CD1c-positive myeloid dendritic cell (primary cell): ENCODE measurements around the gene PSTPIP2.
"Not testable (repeated sequence)": the region's sequence is repeated elsewhere in the genome, so short reads cannot be mapped to it uniquely, and the experiment has no call there.

Source experiments
- DNase-seq: peaks from one replicate; pipeline ENCODE4 v3.0.0-alpha.2; 2016; ENCODE audit errors: extremely low spot score

PSTPIP2 gene

DNA sequence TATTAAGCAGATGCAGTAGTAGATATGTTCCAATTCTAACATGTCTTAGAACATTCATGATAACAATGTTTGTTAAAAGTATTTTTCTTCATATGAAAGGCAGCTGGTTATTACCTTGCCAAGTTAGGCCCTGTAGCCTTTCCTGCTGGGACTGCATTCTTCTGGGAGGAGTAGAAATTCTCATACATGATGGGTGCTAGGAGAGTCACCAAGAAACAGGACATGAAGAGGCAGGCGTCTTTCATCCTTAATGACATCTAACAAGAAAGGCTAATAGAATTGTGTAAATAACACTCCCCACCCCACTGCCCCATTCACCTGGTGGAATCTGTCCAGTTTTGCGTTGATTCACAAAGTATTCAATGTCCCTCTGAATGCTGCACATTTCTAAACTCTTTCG is 80.3 kb downstream of the PSTPIP2 start:
- no peak for DNase-seq

DNA sequence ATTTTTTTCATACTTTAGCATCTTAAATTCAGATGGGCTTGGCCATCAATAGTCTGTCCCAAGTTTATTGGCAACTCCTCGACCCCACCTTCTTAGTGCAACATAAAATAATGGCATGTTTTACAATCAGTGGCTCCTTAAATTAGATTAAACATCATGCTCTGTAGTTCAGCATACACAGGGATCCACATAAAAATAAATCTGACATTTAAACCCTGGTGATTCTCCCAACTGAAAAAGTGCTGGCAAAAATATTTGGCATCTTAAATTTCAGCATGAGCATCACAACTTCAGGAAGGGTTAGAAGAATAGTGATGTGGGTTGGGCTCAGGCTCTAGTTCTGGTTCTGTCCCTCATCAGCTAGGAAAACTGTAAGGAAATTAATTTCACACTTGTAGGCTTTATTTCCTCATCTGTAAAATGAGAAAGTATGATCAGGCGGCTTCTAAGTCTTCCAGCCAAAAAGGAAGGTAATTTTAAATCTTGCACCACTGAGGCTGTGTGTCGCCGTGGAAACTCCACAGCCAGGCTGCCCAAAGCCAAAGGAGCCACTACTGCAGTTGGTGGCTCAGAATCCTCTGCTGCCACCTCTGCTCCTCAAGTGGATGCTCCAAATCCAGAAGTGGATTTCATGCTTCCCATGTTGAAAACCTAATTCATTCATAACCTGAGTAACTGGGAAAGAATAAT is 87.4 kb downstream of the PSTPIP2 start:
- no peak for DNase-seq

- DNase-seq, result no peak
Observed at GRCh38 chr18:45981821-45982220, 90.2 kb downstream of the PSTPIP2 start.

DNA sequence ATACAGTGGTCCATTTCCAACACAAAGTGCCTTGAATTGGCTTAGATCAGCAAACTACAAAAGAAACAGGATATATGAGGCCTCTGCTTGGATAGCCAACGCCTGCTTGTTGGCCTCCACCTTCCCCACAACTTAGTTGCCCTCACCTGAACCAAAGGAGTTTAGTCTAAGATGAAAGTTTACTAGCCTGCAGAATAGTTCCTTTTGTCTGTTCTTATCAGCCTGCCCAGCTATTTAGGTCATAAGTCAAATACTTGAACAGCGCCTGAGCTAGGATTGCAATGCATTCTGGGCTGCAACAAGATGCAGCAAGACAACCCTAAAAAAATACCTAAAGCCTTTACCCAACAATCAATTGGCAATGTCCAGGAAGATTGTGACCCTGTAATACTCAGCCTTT is 91.8 kb downstream of the PSTPIP2 start:
- no peak for DNase-seq

DNA sequence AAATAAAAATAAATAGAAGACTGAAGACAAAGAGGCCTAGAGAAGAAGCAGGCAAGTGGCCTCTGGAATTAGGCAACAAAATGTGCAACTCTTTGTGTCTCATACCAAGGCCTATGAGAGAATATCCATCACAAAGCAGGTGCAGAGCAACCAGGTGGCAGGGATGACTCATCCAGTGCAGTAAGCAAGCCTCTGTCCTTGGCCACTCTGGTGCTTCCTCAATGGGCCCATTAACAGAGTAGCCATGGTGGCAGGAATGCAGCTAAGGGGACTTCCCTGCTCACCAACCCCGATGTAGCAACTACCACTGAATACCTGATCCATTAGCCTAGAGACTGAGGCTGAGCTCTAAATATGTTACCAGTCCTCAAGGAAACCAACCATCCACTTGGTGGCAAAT is 94.0 kb downstream of the PSTPIP2 start:
- DNase-seq, result no peak

- no peak for DNase-seq
Observed at GRCh38 chr18:45976974-45977373, 95.1 kb downstream of the PSTPIP2 start.

- DNase-seq, result no peak
Observed at GRCh38 chr18:45976566-45976965, 95.5 kb downstream of the PSTPIP2 start.

GRCh38 chr18:45974088-45974536 is 97.9 kb downstream of the PSTPIP2 start:
- peak; percentile 86 for DNase-seq

GRCh38 chr18:45967007-45967706 is 104.9 kb downstream of the PSTPIP2 start, which contains the start of gene EPG5:
Gene EPG5 (minus strand): TSS chr18:45967329. CDS start chr18:45967239, 90 bp downstream.
- peak; percentile 94 for DNase-seq

DNA sequence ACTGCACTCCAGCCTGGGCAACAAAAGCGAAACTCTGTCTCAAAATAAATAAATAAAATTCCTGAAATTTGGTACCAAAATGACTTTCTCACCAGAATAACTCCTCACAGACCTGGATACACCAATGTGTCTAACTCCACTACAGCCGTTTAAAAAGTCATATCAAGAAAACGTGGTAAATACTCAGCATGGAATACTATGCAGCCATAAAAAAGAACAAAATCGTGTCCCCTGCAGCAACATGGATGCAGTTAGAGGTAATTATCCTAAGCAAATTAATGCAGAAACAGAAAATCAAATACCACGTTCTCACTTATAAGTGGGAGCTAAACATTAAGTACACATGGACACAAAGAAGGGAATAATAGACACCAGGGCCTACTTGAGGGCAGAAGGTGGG is 107.1 kb downstream of the PSTPIP2 start:
- not testable (repeated sequence) for DNase-seq

DNA sequence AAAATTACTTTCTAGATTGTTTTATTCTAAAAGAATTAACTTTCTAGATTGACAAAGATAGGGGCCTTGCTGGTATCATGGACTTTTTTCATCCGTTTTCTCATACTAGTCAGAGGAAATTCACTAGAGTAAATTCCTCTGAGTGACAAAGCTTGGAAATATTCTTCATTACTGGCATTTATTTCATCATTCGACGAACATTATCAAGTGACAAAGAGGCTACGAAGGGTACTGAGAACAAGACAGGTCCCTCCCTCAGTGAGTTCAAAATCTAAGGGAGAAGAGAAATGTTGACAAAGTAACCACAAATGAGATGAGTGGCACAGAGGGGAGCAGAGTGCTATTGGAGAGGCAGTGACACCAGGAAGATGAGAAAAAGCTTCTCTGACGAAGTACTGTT is 109.2 kb downstream of the PSTPIP2 start:
- no peak for DNase-seq

DNA sequence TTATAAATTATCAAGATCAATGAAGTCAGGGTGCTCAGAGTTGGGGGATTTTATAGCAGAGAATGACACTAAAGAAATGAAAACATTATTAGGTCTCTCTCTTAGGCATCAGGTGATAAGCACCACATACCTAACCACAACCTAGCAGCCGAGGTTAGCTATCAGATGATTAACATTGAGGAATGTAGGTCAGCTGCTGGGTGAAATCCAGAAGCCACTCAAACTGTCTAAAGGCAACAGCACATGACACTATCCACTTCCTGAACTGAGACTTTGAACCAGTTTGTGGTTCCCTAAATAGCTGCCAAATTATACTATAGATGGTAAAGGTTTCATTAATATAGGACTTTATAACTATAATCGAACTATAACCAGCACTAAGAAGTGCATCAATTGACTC is 109.6 kb downstream of the PSTPIP2 start:
- peak; percentile 66 for DNase-seq

DNA sequence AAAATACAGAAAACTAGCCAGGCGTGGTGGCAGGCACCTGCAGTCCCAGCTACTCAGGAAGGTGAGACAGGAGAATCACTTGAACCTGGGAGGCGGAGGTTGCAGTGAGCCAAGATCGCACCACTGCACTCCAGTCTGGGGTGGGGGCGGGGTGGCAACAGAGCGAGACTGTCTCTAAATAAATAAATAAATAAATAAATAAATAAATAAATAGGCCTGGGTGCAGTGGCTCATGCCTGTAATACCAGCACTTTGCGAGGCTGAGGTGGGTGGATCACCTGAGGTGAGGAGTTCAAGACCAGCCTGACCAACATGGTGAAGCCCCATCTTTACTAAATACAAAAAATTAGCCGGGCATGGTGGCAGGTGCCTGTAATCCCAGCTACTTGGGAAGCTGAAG is 112.6 kb downstream of the PSTPIP2 start:
- DNase-seq, result not testable (repeated sequence)

DNA sequence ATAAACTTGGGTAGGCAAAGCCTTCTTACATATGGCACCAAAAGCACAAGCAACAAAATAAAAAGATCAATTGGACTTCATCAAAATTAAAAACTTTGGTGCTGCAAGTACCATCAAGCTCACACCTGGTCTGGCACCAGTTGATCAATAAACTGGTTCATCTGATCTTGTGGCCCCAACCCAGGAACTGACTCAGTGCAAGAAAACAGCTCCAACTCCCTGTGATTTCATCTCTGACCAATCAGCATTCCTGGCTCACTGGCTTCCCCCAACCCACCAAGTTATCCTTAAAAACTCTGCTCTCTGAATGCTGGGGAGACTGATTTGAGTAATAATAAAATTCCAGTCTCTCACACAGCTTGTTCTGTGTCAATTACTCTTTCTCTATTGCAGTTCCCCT is 113.3 kb downstream of the PSTPIP2 start:
- DNase-seq, result no peak

DNA sequence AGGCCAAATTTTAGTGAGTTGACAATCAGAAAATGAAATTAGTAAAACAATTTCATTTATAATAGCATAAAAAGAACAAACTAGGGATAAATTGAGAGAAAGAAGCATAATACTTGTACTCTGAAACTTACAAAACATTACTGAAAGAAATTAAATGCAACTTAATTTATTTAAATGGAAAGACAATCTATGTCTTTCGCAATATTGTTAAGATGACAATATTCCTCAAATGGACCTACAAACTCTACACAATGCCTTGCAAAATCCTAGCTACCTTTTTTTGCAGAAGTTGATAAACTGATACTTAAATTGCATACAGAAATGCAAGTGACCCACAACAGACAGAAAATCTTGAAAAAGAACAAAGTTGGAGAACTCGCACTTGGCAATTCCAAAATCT is 114.0 kb downstream of the PSTPIP2 start:
- no peak for DNase-seq

DNA sequence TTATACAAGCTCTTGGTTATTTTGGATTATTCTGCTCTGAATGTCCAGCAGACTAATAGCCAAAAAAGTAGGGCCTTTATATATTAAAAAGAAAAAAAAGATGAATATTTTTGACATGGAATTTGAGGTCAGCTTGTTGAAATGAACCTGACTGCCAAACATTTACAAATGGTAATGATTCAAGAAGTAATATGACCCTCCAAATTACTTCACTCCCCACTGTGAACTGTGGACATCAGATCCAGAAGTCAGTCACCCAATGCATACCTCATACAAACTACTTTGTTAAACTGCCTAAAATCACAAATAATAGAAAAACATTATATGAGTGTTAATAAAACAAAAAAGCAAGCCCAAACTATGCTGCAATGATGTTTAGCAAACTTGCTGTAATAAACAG is 115.0 kb downstream of the PSTPIP2 start:
- DNase-seq, result no peak

- no peak for DNase-seq
Observed at GRCh38 chr18:45954070-45954934, 117.8 kb downstream of the PSTPIP2 start.

DNA sequence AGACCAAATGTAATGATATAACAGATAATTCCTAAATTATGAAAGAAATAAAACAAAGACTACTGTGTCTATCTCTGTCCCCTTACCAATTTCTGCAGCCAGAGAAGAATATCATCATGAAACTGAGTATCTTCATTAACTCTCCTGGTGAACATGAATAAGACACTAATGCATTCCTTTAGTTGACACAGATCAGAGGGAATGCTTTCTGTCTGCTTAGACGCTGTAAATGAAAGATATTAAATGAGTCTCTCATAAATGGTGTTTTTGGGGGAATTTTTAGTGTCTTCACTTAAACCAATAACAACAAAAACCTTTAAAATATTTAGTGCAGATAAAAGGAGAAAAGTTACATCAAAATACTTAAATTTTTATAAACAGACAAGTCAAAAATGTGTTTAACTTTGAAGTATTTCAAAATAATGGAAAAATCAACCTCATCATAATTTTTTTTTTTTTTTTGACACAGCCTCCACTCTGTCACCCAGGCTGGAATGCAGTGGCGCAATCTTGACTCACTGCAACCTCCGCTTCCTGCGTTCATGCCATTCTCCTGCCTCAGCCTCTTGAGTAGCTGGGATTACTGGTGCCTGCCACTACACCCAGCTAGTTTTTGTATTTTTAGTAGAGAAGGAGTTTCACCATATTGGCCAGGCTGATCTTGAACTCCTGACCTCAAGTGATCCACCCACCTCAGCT is 120.9 kb downstream of the PSTPIP2 start:
- peak; percentile 35 for DNase-seq

DNA sequence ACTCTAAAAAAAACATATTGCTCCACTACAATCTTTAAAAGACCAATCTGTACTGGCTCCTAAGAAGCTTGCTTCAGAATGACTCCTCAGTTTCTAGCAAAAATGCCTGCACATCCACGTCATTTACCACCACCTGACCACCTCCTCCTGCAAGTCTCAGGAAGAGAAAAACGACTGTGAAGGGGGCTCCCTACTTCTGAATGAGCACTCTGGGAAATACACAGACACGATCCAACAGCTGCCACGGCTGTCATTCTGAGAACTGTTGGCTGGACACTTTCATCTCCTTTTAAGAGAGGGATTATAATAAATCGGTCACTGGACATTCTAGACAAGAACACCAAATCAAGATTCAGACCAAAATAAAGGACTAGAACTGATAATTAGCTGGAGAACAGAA is 126.4 kb downstream of the PSTPIP2 start:
- no peak for DNase-seq

DNA sequence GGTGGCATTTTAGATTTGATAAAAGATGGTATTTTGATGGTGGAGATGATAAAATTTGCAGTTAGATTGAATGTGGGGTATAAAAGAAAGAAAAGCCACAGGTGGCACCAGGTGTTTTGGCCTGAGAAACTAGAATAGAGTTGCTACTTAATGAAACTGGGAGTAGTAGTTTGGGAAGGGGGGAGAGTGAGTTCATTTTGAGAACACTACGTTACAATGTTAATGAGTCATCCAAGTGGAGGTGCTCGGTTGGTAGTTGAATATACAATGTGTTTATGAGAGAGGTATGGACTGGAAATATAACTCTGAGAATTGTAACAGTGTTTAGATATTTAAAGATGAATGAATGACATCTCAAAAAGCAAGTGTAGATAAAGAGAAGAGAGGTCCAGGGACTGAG is 131.3 kb downstream of the PSTPIP2 start:
- no peak for DNase-seq

DNA sequence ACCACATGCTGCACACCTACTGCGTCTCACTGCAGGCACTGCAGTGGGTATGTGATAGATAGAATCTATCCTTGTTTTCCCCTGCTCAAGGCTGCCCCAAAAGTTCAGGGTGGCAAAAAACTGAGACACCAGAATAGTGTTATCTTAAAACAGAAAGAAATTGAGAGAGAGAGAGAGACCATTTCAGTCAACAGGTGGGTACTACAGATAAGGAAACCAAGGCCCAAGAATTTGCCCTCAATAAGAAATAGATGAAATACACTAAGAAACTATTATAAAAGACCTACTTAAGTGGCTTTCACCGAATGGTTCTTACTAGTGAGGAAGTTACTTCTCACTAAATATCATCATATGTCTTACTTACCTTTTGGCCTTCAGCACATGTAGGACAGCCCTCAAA is 132.8 kb downstream of the PSTPIP2 start:
- no peak for DNase-seq

DNA sequence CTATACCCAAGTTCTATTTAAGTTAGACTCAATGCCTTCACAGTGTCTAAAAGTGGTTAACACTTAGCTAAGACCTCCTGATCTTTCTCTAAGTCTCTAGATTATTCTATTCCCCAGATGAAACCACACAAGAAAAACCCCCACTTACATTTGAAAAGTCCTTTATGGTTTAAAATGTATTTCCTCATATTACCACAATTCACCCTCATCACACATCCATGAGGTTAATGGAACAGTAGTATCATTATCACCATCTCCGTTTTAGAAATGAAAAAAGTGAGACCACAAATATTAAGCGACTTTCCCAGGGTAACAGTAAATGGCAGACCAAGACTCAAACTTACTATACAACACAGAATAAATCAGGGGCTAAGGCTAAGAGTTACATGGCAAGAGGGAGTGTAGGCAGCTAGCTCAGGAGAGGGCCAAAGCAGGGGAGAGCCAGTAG is 133.5 kb downstream of the PSTPIP2 start:
- DNase-seq, result no peak
